PC-9 (cell line): Measurements from ENCODE around the gene OR8G5.

Experiments
- EZH2 ChIP-seq: fragments of 200-600 bp; sonication (generic); IDR thresholded peaks from 2 replicates; pipeline ENCODE4 v1.8.0; 2017; ENCODE audit warnings: antibody characterized with exemption, low read depth
- TF ChIP-seq, protein P1 (sequence below): fragments of 200-600 bp; sonication (generic); conservative IDR thresholded peaks from 2 replicates; pipeline ENCODE4 v1.6.1; 2017; ENCODE audit warnings: mixed run types, antibody characterized with exemption, mild to moderate bottlenecking, moderate library complexity

DNA sequence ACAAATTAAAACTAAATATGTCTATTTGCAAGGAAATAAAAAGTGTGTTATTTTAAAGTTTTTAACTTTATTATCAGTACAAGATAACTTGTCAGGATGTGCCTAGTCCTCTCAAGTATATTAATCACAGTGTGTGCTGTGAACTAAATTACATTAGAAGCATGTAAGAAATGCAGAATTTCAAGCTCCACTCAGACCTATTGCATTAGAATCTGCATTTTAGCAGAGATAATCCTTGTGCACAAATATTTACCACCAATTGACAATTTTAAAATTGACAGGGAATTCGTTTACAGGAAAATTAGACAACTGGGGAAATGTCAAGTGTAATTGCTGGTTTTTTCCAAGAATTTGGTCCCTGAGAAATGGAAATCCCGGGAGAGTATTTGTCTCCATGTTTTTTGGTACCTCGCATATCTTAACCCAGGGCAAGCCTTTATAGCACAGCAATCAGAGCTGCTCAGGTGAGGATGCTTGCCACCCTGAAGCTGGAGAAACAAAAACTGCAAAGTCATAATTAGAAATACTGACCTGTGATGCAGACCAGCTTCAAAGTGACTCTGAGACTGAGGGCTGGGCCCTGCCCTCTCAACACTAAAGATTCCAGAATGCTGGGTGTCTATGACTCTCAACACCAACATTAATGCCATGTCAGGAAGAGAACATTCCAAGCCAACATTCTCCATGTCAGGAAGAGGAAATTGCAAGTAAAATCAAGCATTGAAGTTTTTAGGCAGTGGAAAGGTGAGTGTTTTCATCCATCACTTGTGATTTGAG lies 15.4 kb upstream of the OR8G5 start, which contains the start of gene OR8G1:
- TF ChIP-seq, protein P1, sequence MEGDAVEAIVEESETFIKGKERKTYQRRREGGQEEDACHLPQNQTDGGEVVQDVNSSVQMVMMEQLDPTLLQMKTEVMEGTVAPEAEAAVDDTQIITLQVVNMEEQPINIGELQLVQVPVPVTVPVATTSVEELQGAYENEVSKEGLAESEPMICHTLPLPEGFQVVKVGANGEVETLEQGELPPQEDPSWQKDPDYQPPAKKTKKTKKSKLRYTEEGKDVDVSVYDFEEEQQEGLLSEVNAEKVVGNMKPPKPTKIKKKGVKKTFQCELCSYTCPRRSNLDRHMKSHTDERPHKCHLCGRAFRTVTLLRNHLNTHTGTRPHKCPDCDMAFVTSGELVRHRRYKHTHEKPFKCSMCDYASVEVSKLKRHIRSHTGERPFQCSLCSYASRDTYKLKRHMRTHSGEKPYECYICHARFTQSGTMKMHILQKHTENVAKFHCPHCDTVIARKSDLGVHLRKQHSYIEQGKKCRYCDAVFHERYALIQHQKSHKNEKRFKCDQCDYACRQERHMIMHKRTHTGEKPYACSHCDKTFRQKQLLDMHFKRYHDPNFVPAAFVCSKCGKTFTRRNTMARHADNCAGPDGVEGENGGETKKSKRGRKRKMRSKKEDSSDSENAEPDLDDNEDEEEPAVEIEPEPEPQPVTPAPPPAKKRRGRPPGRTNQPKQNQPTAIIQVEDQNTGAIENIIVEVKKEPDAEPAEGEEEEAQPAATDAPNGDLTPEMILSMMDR, result no peak
- TF ChIP-seq EZH2, result no peak
